ENCODE results near the gene SLC50A1.
"Not testable (repeated sequence)": the region's sequence is repeated elsewhere in the genome, so short reads cannot be mapped to it uniquely, and the experiment has no call there.

SLC50A1 gene

DNA sequence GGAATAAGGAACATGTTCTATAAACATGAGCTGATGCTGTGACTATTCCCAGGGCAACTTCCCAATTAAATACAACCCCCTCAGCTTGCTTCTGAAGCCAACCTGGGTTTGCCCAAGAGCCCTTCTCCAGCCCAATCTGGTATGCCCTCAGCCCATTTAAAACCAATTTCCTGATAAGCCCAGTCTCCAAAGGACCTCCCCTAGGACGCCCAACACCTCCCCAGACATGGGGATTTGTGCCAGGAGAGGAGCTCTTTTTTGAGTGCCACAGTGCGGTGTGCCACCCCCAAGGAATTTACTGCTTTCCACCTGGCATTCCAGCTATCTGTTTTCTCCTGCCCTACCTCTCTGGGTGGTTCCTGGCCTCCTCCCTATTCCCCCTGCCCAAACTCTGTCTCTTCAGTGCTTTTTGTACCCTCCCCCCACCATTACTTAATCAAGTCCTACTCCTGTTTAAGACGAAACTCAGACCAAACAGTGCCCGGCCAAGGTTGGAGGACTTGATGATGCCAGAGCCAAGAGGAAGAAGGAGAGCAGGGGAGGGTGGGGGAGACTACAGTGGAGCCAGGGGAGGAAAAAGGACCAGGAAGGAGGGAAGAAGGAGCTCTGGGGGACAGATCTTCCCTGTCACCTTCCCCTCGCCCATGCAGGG, 19.4 kb upstream of the SLC50A1 start:
- no peak for ATAC-seq (ENCODE audit: low read depth)

DNA sequence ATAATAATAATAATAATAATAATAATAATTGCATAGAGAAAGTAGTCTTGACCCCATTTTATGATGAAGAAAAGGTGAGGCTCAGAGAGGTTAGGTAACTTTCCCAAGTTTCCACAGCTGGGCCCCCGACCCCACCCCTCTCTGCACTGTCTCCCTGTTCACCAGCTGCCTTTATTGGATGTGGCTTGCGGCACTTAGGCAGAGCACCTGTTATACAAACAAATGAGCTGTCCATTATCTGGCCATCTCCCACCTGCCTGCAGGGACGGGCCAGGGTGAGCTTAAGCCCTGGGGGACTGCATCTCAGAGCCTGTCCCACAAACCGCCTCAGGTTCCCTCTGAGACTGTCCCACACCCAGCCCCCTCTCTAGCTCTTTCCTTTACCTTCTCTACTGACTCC, 18.0 kb upstream of the SLC50A1 start:
- Histone ChIP-seq H3K4me3 (ENCODE audit: severe bottlenecking) (no peak overlapping the region), H3K27ac (ENCODE audit: poor library complexity, severe bottlenecking) (no peak overlapping the region), H3K4me1 (ENCODE audit: insufficient read depth, poor library complexity, severe bottlenecking) (no peaks in the 10 kb centered on the region), H3K36me3 (ENCODE audit: low read depth) (no peaks in the 10 kb centered on the region), H3K9me3 (ENCODE audit: severe bottlenecking) (no peaks in the 10 kb centered on the region), H3K27me3 (ENCODE audit: insufficient read depth, poor library complexity, severe bottlenecking) (no peaks in the 10 kb centered on the region)
- no peak for DNase-seq (ENCODE audit: low spot score)
- no peak for ATAC-seq (ENCODE audit: low read depth)
- TF ChIP-seq, protein P1, sequence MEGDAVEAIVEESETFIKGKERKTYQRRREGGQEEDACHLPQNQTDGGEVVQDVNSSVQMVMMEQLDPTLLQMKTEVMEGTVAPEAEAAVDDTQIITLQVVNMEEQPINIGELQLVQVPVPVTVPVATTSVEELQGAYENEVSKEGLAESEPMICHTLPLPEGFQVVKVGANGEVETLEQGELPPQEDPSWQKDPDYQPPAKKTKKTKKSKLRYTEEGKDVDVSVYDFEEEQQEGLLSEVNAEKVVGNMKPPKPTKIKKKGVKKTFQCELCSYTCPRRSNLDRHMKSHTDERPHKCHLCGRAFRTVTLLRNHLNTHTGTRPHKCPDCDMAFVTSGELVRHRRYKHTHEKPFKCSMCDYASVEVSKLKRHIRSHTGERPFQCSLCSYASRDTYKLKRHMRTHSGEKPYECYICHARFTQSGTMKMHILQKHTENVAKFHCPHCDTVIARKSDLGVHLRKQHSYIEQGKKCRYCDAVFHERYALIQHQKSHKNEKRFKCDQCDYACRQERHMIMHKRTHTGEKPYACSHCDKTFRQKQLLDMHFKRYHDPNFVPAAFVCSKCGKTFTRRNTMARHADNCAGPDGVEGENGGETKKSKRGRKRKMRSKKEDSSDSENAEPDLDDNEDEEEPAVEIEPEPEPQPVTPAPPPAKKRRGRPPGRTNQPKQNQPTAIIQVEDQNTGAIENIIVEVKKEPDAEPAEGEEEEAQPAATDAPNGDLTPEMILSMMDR (IDR thresholded peaks at IDR 0.05; ENCODE audit: poor library complexity, severe bottlenecking) = no peak

More for the DNA sequence above, 19.4 kb upstream of the SLC50A1 start:
- no peak for DNase-seq (ENCODE audit: low spot score)
- Histone ChIP-seq H3K4me1 (ENCODE audit: insufficient read depth, poor library complexity, severe bottlenecking) (no peaks in the 10 kb centered on the region), H3K9me3 (ENCODE audit: severe bottlenecking) (no peaks in the 10 kb centered on the region), H3K36me3 (ENCODE audit: low read depth) (no peaks in the 10 kb centered on the region), H3K4me3 (ENCODE audit: severe bottlenecking) (no peak overlapping the region), H3K27ac (ENCODE audit: poor library complexity, severe bottlenecking) (no peak overlapping the region), H3K27me3 (ENCODE audit: insufficient read depth, poor library complexity, severe bottlenecking) (no peaks in the 10 kb centered on the region)
- TF ChIP-seq, protein P1 (IDR thresholded peaks at IDR 0.05; ENCODE audit: poor library complexity, severe bottlenecking) = no peak

DNA sequence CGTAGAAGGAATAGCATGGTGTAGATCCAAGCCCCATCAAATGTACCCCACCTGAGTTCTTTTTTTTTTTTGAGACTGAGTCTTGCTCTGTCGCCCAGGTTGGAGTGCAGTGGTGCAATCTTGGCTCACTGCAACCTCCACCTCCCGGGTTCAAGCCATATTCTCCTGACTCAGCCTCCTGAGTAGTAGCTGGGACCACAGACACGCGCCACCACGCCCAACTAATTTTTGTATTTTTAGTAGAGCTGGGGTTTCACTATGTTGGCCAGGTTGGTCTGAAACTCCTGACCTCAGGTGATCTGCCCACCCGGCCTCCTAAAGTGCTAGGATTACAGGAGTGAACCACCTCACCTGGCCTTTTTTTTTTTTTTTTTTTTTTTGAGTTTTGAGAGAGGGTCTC, 17.6 kb upstream of the SLC50A1 start:
- ATAC-seq (ENCODE audit: low read depth); H3K27ac ChIP-seq (ENCODE audit: poor library complexity, severe bottlenecking); DNase-seq (ENCODE audit: low spot score); H3K9me3 ChIP-seq (ENCODE audit: severe bottlenecking); H3K27me3 ChIP-seq (ENCODE audit: insufficient read depth, poor library complexity, severe bottlenecking); H3K4me1 ChIP-seq (ENCODE audit: insufficient read depth, poor library complexity, severe bottlenecking); H3K4me3 ChIP-seq (ENCODE audit: severe bottlenecking); H3K36me3 ChIP-seq (ENCODE audit: low read depth): not testable (repeated sequence)

DNA sequence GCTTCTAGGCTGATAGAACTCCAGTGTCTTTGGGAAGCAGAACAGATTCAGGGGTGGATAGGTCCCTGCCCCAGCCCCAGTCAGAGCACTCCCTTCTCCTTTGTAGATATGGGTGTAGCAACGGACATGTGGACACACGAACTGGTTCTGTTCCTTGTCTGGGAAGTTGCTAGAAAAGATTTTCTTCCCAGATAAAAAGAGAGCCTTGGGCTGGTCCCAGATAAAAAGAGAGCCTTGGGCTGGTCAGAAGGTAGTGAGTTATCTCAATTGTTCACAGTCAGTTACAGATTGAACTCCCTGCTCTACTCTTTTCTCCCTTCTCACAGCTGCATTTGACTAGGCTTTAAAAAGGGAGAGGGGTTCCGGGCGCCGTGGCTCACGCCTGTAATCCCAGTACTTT, 15.4 kb upstream of the SLC50A1 start:
- Histone ChIP-seq H3K9me3 (ENCODE audit: severe bottlenecking) (no peaks in the 10 kb centered on the region), H3K27ac (ENCODE audit: poor library complexity, severe bottlenecking) (no peak overlapping the region), H3K4me1 (ENCODE audit: insufficient read depth, poor library complexity, severe bottlenecking) (peaks cover 19% of the 10 kb centered on the region), H3K36me3 (ENCODE audit: low read depth) (no peaks in the 10 kb centered on the region), H3K27me3 (ENCODE audit: insufficient read depth, poor library complexity, severe bottlenecking) (no peaks in the 10 kb centered on the region), H3K4me3 (ENCODE audit: severe bottlenecking) (no peak overlapping the region)
- DNase-seq (ENCODE audit: low spot score) (no peak), ATAC-seq (ENCODE audit: low read depth) (no peak)
- TF ChIP-seq, protein P1 (IDR thresholded peaks at IDR 0.05; ENCODE audit: poor library complexity, severe bottlenecking) = no peak

DNA sequence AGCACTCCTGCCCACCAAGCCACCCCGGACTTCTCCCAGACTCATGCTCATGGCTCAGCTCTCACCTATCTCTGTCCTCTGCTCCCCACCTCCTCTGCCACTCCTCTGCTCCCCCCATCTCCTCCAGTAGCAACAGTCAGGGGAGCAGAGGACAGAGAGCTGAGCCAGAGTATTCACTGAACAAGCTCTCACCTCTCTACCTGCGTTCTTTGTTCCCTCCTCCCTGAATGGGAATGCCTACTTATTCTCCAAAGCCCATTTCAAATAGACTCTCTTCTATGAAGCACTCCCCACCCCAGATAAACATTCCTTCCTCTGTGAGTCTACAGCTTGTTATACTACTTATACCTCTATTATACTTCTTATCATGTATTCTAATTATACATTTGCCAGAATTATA, 14.4 kb upstream of the SLC50A1 start:
- H3K9me3 ChIP-seq (ENCODE audit: severe bottlenecking) = no peaks in the 10 kb centered on the region
- no peak overlapping the region for H3K4me3 ChIP-seq (ENCODE audit: severe bottlenecking)
- peaks cover 29% of the 10 kb centered on the region for H3K4me1 ChIP-seq (ENCODE audit: insufficient read depth, poor library complexity, severe bottlenecking)
- no peak overlapping the region for H3K27ac ChIP-seq (ENCODE audit: poor library complexity, severe bottlenecking)
- TF ChIP-seq, protein P1 (IDR thresholded peaks at IDR 0.05; ENCODE audit: poor library complexity, severe bottlenecking) = no peak
- ATAC-seq (ENCODE audit: low read depth) (no peak), DNase-seq (ENCODE audit: low spot score) (no peak)
- no peaks in the 10 kb centered on the region for H3K36me3 ChIP-seq (ENCODE audit: low read depth)
- H3K27me3 ChIP-seq (ENCODE audit: insufficient read depth, poor library complexity, severe bottlenecking) = no peaks in the 10 kb centered on the region
